H1 (cell line): ENCODE results near the gene ELL. TPM values are rescaled to one million over a fixed set of nuclear protein-coding genes. Genes with fewer than 3 reads are reported as not detected.

Source experiments
- CHD7 ChIP-seq: fragments of 300-600 bp; sonication (generic); IDR thresholded peaks from 2 replicates; pipeline ENCODE4 v1.7.1; 2012; ENCODE audit warnings: low read length, moderate library complexity, mild to moderate bottlenecking, inconsistent platforms; ENCODE audit not compliant: insufficient replicate concordance
- GABPA ChIP-seq: IDR thresholded peaks from 2 replicates; pipeline ENCODE4 v1.6.1; 2011; ENCODE audit warnings: mild to moderate bottlenecking, low read length, moderate library complexity, borderline replicate concordance; ENCODE audit not compliant: insufficient read depth
- HDAC2 ChIP-seq, 2 experiments: fragments of 300-600 bp in 1 of 2; sonication (generic) in 1 of 2; IDR thresholded peaks; 2 replicates each; pipeline ENCODE4 v1.6.1; 2011 to 2012; ENCODE audit warnings: low read depth in 2 of 2, low read length in 2 of 2, mild to moderate bottlenecking in 2 of 2, moderate library complexity in 2 of 2, borderline replicate concordance in 1 of 2, inconsistent platforms in 1 of 2
- JUND ChIP-seq: IDR thresholded peaks from 2 replicates; pipeline ENCODE4 v1.6.1; 2011; ENCODE audit warnings: mild to moderate bottlenecking, improper control_type of control experiment, low read length
- polyA plus RNA-seq, 7 experiments: library from polyadenylated mRNA; depleted of rRNA in 3 of 7; stranded (reverse) in 5 of 7; unstranded in 2 of 7; fragments of >200 nt in 5 of 7; fragments of 200-250 nt in 2 of 7; gene quantifications; 1 replicate in 5 of 7; 2 replicates in 1 of 7; 4 replicates in 1 of 7; pipeline versions ENCODE4 v1.2.1 to v1.2.3, GENCODE V29; 2011 to 2013; ENCODE audit warnings: missing spikeins in 2 of 7, mixed read lengths in 2 of 7
- total RNA-seq: library from RNA; stranded (reverse); fragmentation: NEBNext Ultra II Directional; extraction: Animal tissue kit (Norgen Biotek cat#: 25700); gene quantifications from 2 replicates; pipeline ENCODE4 v1.2.1, GENCODE V29; 2021

The ELL gene
- total and polyA plus RNA-seq, 2 of the 8 experiments (the other 6 are each of a cell fraction or from before 2014, with no cell fraction given) = 5.2 to 10.5 TPM

- TF ChIP-seq CHD7 = no peak
- TF ChIP-seq JUND = no peak
- TF ChIP-seq HDAC2 (IDR thresholded peaks at IDR 0.05; ENCODE audit: borderline replicate concordance in 1 of 2, low read depth in 2 of 2, low read length in 2 of 2) = no peak
- TF ChIP-seq GABPA = no peak
Measured at GRCh38 chr19:18426416-18426767, 95.5 kb downstream of the ELL start (continued).
